B cell (primary cell): ENCODE data around the gene ZBTB21.

Experiments used
- EZH2 ChIP-seq: IDR thresholded peaks from 2 replicates; pipeline ENCODE4 v1.6.1; 2012; ENCODE audit warnings: borderline replicate concordance, low read depth, mild to moderate bottlenecking, moderate library complexity, low read length; ENCODE audit not compliant: insufficient read depth, poor library complexity, severe bottlenecking
- TF ChIP-seq, protein P1 (sequence below): fragments of 200-600 bp; IDR thresholded peaks from one replicate; pipeline ENCODE4 v1.8.0; 2022; ENCODE audit warnings: antibody characterized with exemption, mild to moderate bottlenecking

DNA sequence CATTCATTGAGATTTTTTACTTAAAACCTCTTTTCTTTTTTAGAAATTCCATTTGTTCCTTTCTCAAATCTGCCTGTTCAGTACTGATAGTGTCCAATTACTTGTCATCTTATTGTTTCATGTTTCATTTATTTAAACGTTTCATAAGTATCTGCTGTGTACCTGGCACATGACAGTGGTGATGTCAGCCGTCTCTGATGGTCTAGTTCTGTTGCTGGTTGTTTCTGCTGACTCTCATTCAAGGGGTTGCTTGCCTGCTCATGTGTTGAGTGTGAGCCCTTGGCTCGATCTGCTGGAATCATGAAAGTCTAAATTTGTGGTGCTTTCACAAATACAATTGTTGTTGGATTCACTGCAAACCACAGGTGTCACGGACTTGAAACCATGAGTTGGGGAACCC is 30.8 kb downstream of the ZBTB21 start:
- TF ChIP-seq, protein P1, sequence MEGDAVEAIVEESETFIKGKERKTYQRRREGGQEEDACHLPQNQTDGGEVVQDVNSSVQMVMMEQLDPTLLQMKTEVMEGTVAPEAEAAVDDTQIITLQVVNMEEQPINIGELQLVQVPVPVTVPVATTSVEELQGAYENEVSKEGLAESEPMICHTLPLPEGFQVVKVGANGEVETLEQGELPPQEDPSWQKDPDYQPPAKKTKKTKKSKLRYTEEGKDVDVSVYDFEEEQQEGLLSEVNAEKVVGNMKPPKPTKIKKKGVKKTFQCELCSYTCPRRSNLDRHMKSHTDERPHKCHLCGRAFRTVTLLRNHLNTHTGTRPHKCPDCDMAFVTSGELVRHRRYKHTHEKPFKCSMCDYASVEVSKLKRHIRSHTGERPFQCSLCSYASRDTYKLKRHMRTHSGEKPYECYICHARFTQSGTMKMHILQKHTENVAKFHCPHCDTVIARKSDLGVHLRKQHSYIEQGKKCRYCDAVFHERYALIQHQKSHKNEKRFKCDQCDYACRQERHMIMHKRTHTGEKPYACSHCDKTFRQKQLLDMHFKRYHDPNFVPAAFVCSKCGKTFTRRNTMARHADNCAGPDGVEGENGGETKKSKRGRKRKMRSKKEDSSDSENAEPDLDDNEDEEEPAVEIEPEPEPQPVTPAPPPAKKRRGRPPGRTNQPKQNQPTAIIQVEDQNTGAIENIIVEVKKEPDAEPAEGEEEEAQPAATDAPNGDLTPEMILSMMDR = no peak
- TF ChIP-seq EZH2 = no peak
